Mucosa of descending colon (tissue), 3 donors: Measurements from ENCODE around the gene EXOC6B. TPM values are rescaled to one million over a fixed set of nuclear protein-coding genes. Genes with fewer than 3 reads are reported as not detected.

Experiments used
- ATAC-seq: fragments of 200-7000 bp; cut with Tn5 transposase; one replicate; pipeline ENCODE4 v1.9.1; 2020; ENCODE audit warnings: mild to moderate bottlenecking, moderate library complexity
- DNase-seq, 3 donors: peaks; one replicate each; pipeline ENCODE4 v3.0.0-alpha.2; 2020
- H3K36me3 ChIP-seq: fragments of 200-600 bp; one replicate; pipeline ENCODE4 v1.8.0; 2021; ENCODE audit warnings: low read depth, mild to moderate bottlenecking
- H3K4me1 ChIP-seq: fragments of 200-600 bp; one replicate; pipeline ENCODE4 v1.8.0; 2021; ENCODE audit warnings: low read depth, mild to moderate bottlenecking
- H3K4me3 ChIP-seq: fragments of 200-600 bp; one replicate; pipeline ENCODE4 v1.8.0; 2021; ENCODE audit warnings: mild to moderate bottlenecking
- H3K9me3 ChIP-seq: fragments of 200-600 bp; one replicate; pipeline ENCODE4 v1.8.0; 2021; ENCODE audit warnings: mild to moderate bottlenecking
- intact Hi-C, 2 donors: fragments of 100-400 bp; cut with DNase I in 1 of 2; cut with micrococcal nuclease in 1 of 2; formaldehyde crosslinking; loops; one replicate each; pipeline versions ENCODE4 v1.11.0 to v1.11.1; 2022; cut with DNase I, micrococcal nuclease
- total RNA-seq, 3 donors: library from RNA; stranded (reverse); fragmentation: NEBNext Ultra II Directional in 2 of 3; extraction: Animal tissue kit (Norgen Biotek cat#: 25700) in 2 of 3; gene quantifications; one replicate each; pipeline versions ENCODE4 v1.2.1 to v1.2.4, GENCODE V29; 2021 to 2023
- TF ChIP-seq, protein P1 (sequence below): fragments of 200-600 bp; IDR thresholded peaks from one replicate; pipeline ENCODE4 v1.8.0; 2022; ENCODE audit warnings: antibody characterized with exemption, mild to moderate bottlenecking
- donor health status: DM: no; HTN: no; CAD: no; lungs with moderate emphysema.
- donor health status: DM: no; HTN: no; CAD: no.
- donor health status: DM: no; HTN: yes; CAD: no.

The EXOC6B gene
- total RNA-seq, 3 donors from 2014 or later, result 19.4 to 52.4 (median 28.8) TPM

DNA sequence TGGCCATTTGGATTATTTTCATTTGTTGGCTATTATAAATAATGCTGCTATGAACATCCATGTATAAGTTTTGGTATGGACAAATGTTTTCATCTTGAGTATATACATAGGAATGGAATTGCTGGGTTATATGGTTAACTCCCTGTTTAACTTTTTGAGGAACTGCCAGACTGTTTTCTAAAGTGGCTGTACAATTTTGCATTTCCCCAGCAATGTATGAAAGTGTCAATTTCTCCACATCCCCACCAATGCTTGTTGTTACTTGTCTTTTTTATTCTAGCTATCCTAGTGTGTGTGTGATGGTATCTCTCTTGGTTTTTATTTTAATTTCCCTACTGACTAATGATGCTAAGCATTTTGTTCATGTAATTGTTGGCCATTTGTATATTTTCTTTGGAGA, 587.5 kb downstream of the EXOC6B start:
- DNase-seq (no peak), ATAC-seq (no peak)
- intact Hi-C loops, result no loop called here
- H3K4me1 ChIP-seq, result peaks cover 10% of the 10 kb centered on the region
- H3K9me3 ChIP-seq, result no peaks in the 10 kb centered on the region
- TF ChIP-seq, protein P1, sequence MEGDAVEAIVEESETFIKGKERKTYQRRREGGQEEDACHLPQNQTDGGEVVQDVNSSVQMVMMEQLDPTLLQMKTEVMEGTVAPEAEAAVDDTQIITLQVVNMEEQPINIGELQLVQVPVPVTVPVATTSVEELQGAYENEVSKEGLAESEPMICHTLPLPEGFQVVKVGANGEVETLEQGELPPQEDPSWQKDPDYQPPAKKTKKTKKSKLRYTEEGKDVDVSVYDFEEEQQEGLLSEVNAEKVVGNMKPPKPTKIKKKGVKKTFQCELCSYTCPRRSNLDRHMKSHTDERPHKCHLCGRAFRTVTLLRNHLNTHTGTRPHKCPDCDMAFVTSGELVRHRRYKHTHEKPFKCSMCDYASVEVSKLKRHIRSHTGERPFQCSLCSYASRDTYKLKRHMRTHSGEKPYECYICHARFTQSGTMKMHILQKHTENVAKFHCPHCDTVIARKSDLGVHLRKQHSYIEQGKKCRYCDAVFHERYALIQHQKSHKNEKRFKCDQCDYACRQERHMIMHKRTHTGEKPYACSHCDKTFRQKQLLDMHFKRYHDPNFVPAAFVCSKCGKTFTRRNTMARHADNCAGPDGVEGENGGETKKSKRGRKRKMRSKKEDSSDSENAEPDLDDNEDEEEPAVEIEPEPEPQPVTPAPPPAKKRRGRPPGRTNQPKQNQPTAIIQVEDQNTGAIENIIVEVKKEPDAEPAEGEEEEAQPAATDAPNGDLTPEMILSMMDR, result no peak
- H3K36me3 ChIP-seq, result no peaks in the 10 kb centered on the region
- no peak overlapping the region for H3K4me3 ChIP-seq

DNA sequence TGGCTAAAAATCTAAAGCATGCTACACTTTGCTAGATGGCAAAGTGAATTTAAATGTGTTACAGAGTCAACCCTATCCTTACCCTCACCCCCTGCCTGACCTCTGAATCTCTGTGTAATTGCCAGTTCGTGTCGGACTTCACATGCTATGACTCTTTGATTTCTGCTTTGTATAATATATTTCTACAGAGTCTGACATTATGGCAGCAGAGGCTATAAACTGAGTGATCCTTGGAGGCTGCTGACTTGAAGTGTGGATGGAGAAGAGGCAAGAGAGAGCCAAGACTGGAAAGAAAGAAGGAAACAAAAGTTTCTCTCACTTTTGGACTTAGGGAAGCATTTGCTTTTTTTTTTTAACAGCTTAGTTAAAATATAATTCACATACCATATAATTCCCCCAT, 588.3 kb downstream of the EXOC6B start:
- Histone ChIP-seq H3K4me1 (peaks cover 10% of the 10 kb centered on the region), H3K4me3 (no peak overlapping the region), H3K36me3 (no peaks in the 10 kb centered on the region), H3K9me3 (no peaks in the 10 kb centered on the region)
- DNase-seq (no peak), ATAC-seq (peak; percentile 63)
- intact Hi-C loops, result no loop called here
- TF ChIP-seq, protein P1, result no peak

DNA sequence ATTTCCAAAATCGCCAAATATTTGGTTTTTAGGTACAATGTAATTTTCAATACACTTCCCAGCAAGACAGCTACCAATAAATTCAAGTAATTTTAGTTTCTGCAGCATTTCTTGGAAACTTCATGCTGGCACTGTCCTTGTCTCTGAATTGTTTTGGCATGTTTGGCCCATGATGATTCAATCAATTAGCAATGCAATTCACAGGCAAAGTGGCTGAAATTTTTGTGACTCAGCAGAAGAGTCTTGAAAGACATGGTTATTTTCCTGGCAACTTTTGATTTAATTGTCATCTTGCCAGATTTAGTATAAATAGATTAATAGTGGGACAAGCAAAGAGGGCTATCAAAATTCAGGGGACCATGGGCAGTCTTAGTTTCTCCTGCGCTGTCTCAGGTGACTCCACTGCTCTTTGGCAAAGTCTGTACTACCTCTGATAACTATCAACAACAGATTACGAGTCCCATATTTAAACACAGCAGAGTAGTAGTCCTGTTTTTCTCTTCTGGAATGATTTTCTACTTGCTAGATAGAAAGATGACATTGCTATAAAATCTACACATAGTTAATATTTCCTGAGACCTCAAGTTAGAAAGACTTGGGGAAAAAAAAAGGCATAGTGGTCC, 589.3 kb downstream of the EXOC6B start:
- intact Hi-C loops, result no loop called here
- no peak for ATAC-seq

DNA sequence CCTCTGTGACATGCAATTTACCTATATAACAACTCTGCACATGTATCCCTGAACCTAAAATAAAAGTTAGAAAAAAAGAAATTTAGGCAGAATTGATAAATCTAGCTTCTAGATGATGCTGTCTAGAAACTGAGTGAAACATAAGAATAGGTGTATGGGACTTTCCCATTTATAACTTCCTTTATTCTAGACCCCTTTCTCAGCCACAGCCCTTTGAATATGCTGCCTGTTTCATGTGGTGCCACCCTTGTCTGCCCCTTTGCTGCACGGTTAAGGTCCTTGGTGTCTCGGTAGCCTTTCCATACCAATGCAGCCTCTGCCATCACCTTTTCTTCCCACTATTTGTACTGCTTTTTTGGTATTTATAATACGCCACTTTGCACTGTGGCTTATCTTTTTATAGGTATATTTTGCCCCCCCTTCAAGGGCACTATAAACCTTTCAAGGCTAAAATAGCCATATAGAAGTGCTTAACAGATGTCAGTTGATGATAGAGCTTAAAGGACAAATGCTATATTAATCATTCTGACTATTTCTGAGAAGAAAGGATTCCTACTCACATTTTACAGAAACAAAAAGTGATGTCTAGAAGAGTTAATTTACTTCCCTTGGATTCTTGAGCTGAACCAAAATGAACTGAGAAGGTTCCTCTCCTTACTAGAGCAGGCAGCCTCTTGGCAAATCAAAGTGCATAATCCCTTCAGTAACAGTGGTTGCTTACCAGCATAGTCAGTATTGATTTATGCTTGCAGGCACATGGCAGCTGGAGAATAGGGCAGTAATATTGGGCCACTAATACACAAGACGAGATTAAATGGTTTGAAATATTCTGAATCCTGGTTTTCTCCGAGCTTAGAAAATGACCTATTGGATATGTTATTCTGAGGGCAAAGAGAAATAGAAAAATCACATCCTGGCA, 590.1 kb downstream of the EXOC6B start:
- ATAC-seq, result peak; percentile 69
- Histone ChIP-seq H3K9me3 (no peaks in the 10 kb centered on the region), H3K36me3 (no peaks in the 10 kb centered on the region), H3K4me1 (peaks cover 10% of the 10 kb centered on the region), H3K4me3 (no peak overlapping the region)
- TF ChIP-seq, protein P1, result no peak
- DNase-seq, result no peak
- intact Hi-C loops, result no loop called here

More for the DNA sequence above, 589.3 kb downstream of the EXOC6B start:
- no peaks in the 10 kb centered on the region for H3K36me3 ChIP-seq
- TF ChIP-seq, protein P1, result no peak
- peaks cover 10% of the 10 kb centered on the region for H3K4me1 ChIP-seq
- no peak overlapping the region for H3K4me3 ChIP-seq
- no peak for DNase-seq
- H3K9me3 ChIP-seq, result no peaks in the 10 kb centered on the region

DNA sequence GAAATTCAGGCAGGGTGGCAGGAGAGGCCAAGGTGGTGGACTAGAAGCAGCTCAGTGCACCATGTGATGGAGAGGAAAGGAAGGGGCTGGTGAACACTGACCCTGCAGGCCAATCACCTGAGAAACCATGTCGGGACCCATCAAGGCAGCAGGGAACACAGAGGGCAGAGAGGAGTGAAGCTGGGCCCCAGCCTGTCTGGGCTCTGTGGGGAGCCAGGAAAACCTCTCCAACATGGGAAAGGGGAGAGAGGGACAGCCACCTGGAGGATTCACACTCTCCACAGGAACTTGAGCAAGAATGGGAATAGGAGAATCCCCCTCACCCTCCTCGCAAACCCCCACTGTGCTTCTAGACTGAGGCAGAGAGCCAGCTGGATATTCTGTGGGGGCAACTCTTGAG, 592.6 kb downstream of the EXOC6B start:
- TF ChIP-seq, protein P1, result no peak
- Histone ChIP-seq H3K4me1 (peaks cover 10% of the 10 kb centered on the region), H3K36me3 (no peaks in the 10 kb centered on the region), H3K4me3 (no peak overlapping the region), H3K9me3 (no peaks in the 10 kb centered on the region)
- no peak for ATAC-seq
- intact Hi-C loops, result no loop called here
- no peak for DNase-seq
